HCT116 (cell line): ENCODE data around the gene TUBA8. TPM values are rescaled to one million over a fixed set of nuclear protein-coding genes. Genes with fewer than 3 reads are reported as not detected.

ENCODE experiments used
- ATAC-seq: fragments of 200-7000 bp; cut with Tn5 transposase; 2 replicates; pipeline ENCODE4 v1.9.1; 2020; ENCODE audit warnings: mild to moderate bottlenecking, moderate library complexity
- BruUV-seq: library from RNA; stranded (reverse); fragments of 400-500 nt; replicated peaks from 2 replicates; lab custom pipeline; 2021; lab: Mats Ljungman, UMichigan
- CTCF ChIA-PET: fragments of 300-600 bp; sonication (Branson Sonifier 250); formaldehyde crosslinking; loops from one replicate; lab custom pipeline; 2021; ENCODE audit warnings: antibody characterized with exemption; lab: Charles Lee
- POLR2A ChIA-PET: fragments of 300-600, 350-600 bp; sonication (Branson Sonifier 250); formaldehyde crosslinking; loops from one replicate; lab custom pipeline; 2021; ENCODE audit warnings: antibody characterized with exemption; lab: Charles Lee
- RAD21 ChIA-PET, 2 experiments: fragments of 300-600 bp; sonication (Branson Sonifier 250); formaldehyde crosslinking; loops; one replicate each; lab custom pipeline; 2023; ENCODE audit warnings: low total read pairs in 2 of 2; ENCODE audit not compliant: uncharacterized antibody in 2 of 2, unreplicated experiment in 2 of 2, low non-redundant PET in 1 of 2; lab: Charles Lee
- DNase-seq: peaks from one replicate; pipeline ENCODE4 v3.0.0-alpha.2; 2010; ENCODE audit warnings: low read depth, low spot score
- H2AFZ ChIP-seq: fragments of 200-600 bp; shearing (Covaris generic), sonication (generic); 2 replicates; pipeline ENCODE4 v1.6.1; 2017; ENCODE audit warnings: low read depth, mixed run types, mixed read lengths, antibody characterized with exemption, low read length; ENCODE audit not compliant: poor library complexity, severe bottlenecking
- H3K27ac ChIP-seq: 2 replicates; pipeline ENCODE4 v1.5.1; 2012; ENCODE audit warnings: low read depth, low read length
- H3K27me3 ChIP-seq: fragments of 200-600 bp; sonication (generic); 2 replicates; pipeline ENCODE4 v1.6.1; 2016; ENCODE audit warnings: mixed run types, low read length, mixed read lengths; ENCODE audit not compliant: insufficient read depth
- H3K36me3 ChIP-seq, 2 experiments: fragments of 200-500 bp in 1 of 2; fragments of 200-600 bp in 1 of 2; sonication (Bioruptor generic) in 1 of 2; sonication (generic) in 1 of 2; 2 replicates each; pipeline versions ENCODE4 v1.5.1 to v1.6.1; 2014 to 2016; ENCODE audit warnings: low read length in 2 of 2, inconsistent platforms in 1 of 2, mixed read lengths in 1 of 2, mixed run types in 1 of 2; ENCODE audit not compliant: insufficient read depth in 2 of 2, control insufficient read depth in 1 of 2
- H3K4me1 ChIP-seq, 2 experiments: fragments of 200-600 bp in 1 of 2; sonication (generic) in 1 of 2; 2 replicates each; pipeline versions ENCODE4 v1.5.1 to v1.6.1; 2012 to 2017; ENCODE audit warnings: low read length in 2 of 2, inconsistent platforms in 1 of 2, mild to moderate bottlenecking in 1 of 2, mixed read lengths in 1 of 2, mixed run types in 1 of 2, moderate library complexity in 1 of 2; ENCODE audit not compliant: insufficient read depth in 2 of 2, control insufficient read depth in 1 of 2
- H3K4me2 ChIP-seq: fragments of 200-600 bp; sonication (generic); 2 replicates; pipeline ENCODE4 v1.6.1; 2017; ENCODE audit warnings: mixed run types, low read length, mixed read lengths
- H3K4me3 ChIP-seq, 2 experiments: fragments of 200-600 bp in 1 of 2; sonication (generic) in 1 of 2; replicated peaks in 1 of 2; 2 replicates each; pipeline ENCODE4 v1.5.1; 2011 to 2016; ENCODE audit warnings: low read length in 2 of 2, control low read depth in 1 of 2, low read depth in 1 of 2, mild to moderate bottlenecking in 1 of 2, mixed read lengths in 1 of 2, mixed run types in 1 of 2
- H3K79me2 ChIP-seq: fragments of 200-600 bp; sonication (generic); 2 replicates; pipeline ENCODE4 v1.6.1; 2017; ENCODE audit warnings: mild to moderate bottlenecking, mixed run types, low read length, moderate library complexity, mixed read lengths; ENCODE audit not compliant: insufficient read depth
- H3K9ac ChIP-seq: fragments of 200-600 bp; sonication (generic); 2 replicates; pipeline ENCODE4 v1.6.1; 2016; ENCODE audit warnings: low read length, mixed read lengths
- H3K9me2 ChIP-seq: fragments of 200-600 bp; sonication (generic), shearing (Covaris generic); 2 replicates; pipeline ENCODE4 v1.6.1; 2017; ENCODE audit warnings: mixed run types, mild to moderate bottlenecking, moderate library complexity; ENCODE audit not compliant: insufficient read depth
- H3K9me3 ChIP-seq, 2 experiments: fragments of 200-500 bp in 1 of 2; fragments of 200-600 bp in 1 of 2; sonication (Bioruptor generic) in 1 of 2; sonication (generic) in 1 of 2; 2 replicates each; pipeline ENCODE4 v1.6.1; 2014 to 2017; ENCODE audit warnings: low read length in 2 of 2, mixed read lengths in 2 of 2, inconsistent platforms in 1 of 2, low read depth in 1 of 2, mild to moderate bottlenecking in 1 of 2, mixed run types in 1 of 2, moderate library complexity in 1 of 2; ENCODE audit not compliant: control insufficient read depth in 1 of 2, insufficient read depth in 1 of 2
- H4K20me1 ChIP-seq: fragments of 200-600 bp; sonication (generic), shearing (Covaris generic); 2 replicates; pipeline ENCODE4 v1.6.1; 2017; ENCODE audit warnings: mixed run types, mild to moderate bottlenecking, moderate library complexity; ENCODE audit not compliant: insufficient read depth
- ATF3 ChIP-seq: IDR thresholded peaks from 2 replicates; pipeline ENCODE4 v1.6.1; 2012
- CBX3 ChIP-seq: IDR thresholded peaks from 2 replicates; pipeline ENCODE4 v1.6.1; 2012; ENCODE audit warnings: low read depth
- CEBPB ChIP-seq: IDR thresholded peaks from 2 replicates; pipeline ENCODE4 v1.6.1; 2012; ENCODE audit warnings: low read depth
- CTCF ChIP-seq, 3 experiments: fragments of 200-600 bp in 1 of 3; sonication (generic) in 1 of 3; IDR thresholded peaks in 2 of 3; conservative IDR thresholded peaks in 1 of 3; 2 replicates each; pipeline ENCODE4 v1.5.1; 2012 to 2017; ENCODE audit warnings: low read depth in 2 of 3, low read length in 2 of 3, antibody characterized with exemption in 1 of 3, borderline replicate concordance in 1 of 3, control low read depth in 1 of 3, mild to moderate bottlenecking in 1 of 3, mixed read lengths in 1 of 3, mixed run types in 1 of 3, moderate library complexity in 1 of 3; ENCODE audit not compliant: insufficient read depth in 1 of 3
- ELF1 ChIP-seq: IDR thresholded peaks from 2 replicates; pipeline ENCODE4 v1.6.1; 2012; ENCODE audit warnings: low read depth, borderline replicate concordance
- EZH2 ChIP-seq: fragments of 200-600 bp; sonication (generic); IDR thresholded peaks from 2 replicates; pipeline ENCODE4 v1.6.1; 2017; ENCODE audit warnings: antibody characterized with exemption, mixed run types
- EZH2phosphoT487 ChIP-seq: fragments of 200-600 bp; IDR thresholded peaks from 2 replicates; pipeline ENCODE4 v1.6.1; 2018; ENCODE audit warnings: antibody characterized with exemption, borderline replicate concordance
- FOSL1 ChIP-seq: IDR thresholded peaks from 2 replicates; pipeline ENCODE4 v1.6.1; 2012; ENCODE audit warnings: low read depth
- JUND ChIP-seq: IDR thresholded peaks from 2 replicates; pipeline ENCODE4 v1.6.1; 2012
- MAX ChIP-seq: IDR thresholded peaks from 2 replicates; pipeline ENCODE4 v1.6.1; 2012
- POLR2A ChIP-seq: IDR thresholded peaks from 2 replicates; pipeline ENCODE4 v1.7.0; 2011; ENCODE audit warnings: borderline replicate concordance; ENCODE audit not compliant: insufficient read depth, insufficient read length; ENCODE audit errors: extremely low read depth
- POLR2AphosphoS5 ChIP-seq: IDR thresholded peaks from 2 replicates; pipeline ENCODE4 v1.6.1; 2011; ENCODE audit warnings: mild to moderate bottlenecking, low read depth, low read length, moderate library complexity
- REST ChIP-seq: IDR thresholded peaks from 2 replicates; pipeline ENCODE4 v1.6.1; 2012; ENCODE audit warnings: low read depth
- SIN3A ChIP-seq: IDR thresholded peaks from 2 replicates; pipeline ENCODE4 v1.6.1; 2012; ENCODE audit warnings: low read depth
- SP1 ChIP-seq: IDR thresholded peaks from 2 replicates; pipeline ENCODE4 v1.6.1; 2012; ENCODE audit warnings: low read depth
- SRF ChIP-seq: IDR thresholded peaks from 2 replicates; pipeline ENCODE4 v1.6.1; 2012; ENCODE audit warnings: low read depth
- TCF7L2 ChIP-seq: IDR thresholded peaks from 2 replicates; pipeline ENCODE4 v1.7.0; 2011; ENCODE audit warnings: borderline replicate concordance, inconsistent platforms; ENCODE audit not compliant: insufficient read depth, insufficient read length; ENCODE audit errors: extremely low read depth
- YY1 ChIP-seq: IDR thresholded peaks from 2 replicates; pipeline ENCODE4 v1.6.1; 2011; ENCODE audit warnings: low read length, low read depth, moderate library complexity, mild to moderate bottlenecking; ENCODE audit not compliant: insufficient replicate concordance; ENCODE audit errors: extremely low read depth
- ZBTB33 ChIP-seq: IDR thresholded peaks from 2 replicates; pipeline ENCODE4 v1.6.1; 2011; ENCODE audit warnings: mild to moderate bottlenecking, low read length, moderate library complexity; ENCODE audit not compliant: insufficient replicate concordance; ENCODE audit errors: extremely low read depth
- intact Hi-C: fragments of 100-400 bp; cut with micrococcal nuclease; formaldehyde crosslinking; loops from 2 replicates; pipeline ENCODE4 v1.10.0; 2022
- total RNA-seq: library from RNA; stranded (reverse); gene quantifications from one replicate; pipeline ENCODE4 v1.2.1, GENCODE V29; 2021; ENCODE audit not compliant: unreplicated experiment

TUBA8 gene
- total RNA-seq, 1 experiment from 2014 or later = 2.3 TPM

GRCh38 chr22:18075101-18075719, 35.4 kb upstream of the TUBA8 start:
- peaks cover 0 to 3% of the 10 kb centered on the region in 2 experiments; a peak in 2 of 4 replicates for H3K36me3 ChIP-seq
- no peaks in the 10 kb centered on the region for H4K20me1 ChIP-seq
- DNase-seq (no peak), ATAC-seq (no peak)
- no peak overlapping the region for H3K4me3 ChIP-seq
- POLR2A ChIA-PET = interaction anchor here (0.9 to 1.3 kb wide), 2 partner anchors 13 to 246 kb away, joined by 3 read pairs; no protein-coding TSS in a partner anchor
- no peak for TF ChIP-seq POLR2A
- no peak for TF ChIP-seq TCF7L2
- TF ChIP-seq YY1 = no peak
- no peak for TF ChIP-seq EZH2
- no peak for TF ChIP-seq SP1
- no peak for TF ChIP-seq SIN3A
- TF ChIP-seq SRF = no peak
- no peak for TF ChIP-seq MAX
- no peak for TF ChIP-seq ATF3
- TF ChIP-seq CEBPB = no peak
- no peak for TF ChIP-seq JUND
- TF ChIP-seq REST = no peak
- TF ChIP-seq FOSL1 = no peak
- no peak for TF ChIP-seq EZH2phosphoT487
- TF ChIP-seq POLR2AphosphoS5 = no peak
- no peak for TF ChIP-seq CTCF (IDR thresholded peaks at IDR 0.05 in 2 of 3, conservative IDR thresholded peaks at IDR 0.05 in 1 of 3; ENCODE audit: borderline replicate concordance in 1 of 3, insufficient read depth in 1 of 3, low read depth in 2 of 3, low read length in 2 of 3)
- no peak for TF ChIP-seq ELF1
- no peak for TF ChIP-seq CBX3
- no peak for TF ChIP-seq ZBTB33
- no peak overlapping the region for H2AFZ ChIP-seq
- peaks cover 22% of the 10 kb centered on the region for H3K79me2 ChIP-seq
- no peak overlapping the region for H3K9ac ChIP-seq
- H3K27ac ChIP-seq = no peak overlapping the region
- no peaks in the 10 kb centered on the region; the same call in 1 of the 2 replicates for H3K27me3 ChIP-seq
- H3K4me1 ChIP-seq = peaks cover 14 to 23% of the 10 kb centered on the region in 2 experiments
- no TSS peak for BruUV-seq
- RAD21 ChIA-PET = interaction anchor here (1.2 to 1.6 kb wide), 5 partner anchors 10 to 290 kb away, joined by 3 to 12 read pairs (median 3); no protein-coding TSS in a partner anchor
- CTCF ChIA-PET = interaction anchor here (0.8 to 4.1 kb wide), 24 partner anchors 9 to 1001 kb away, joined by 3 to 121 read pairs (median 4); partner anchors contain the start of genes MICAL3 and USP18
- H3K9me3 ChIP-seq = no peaks in the 10 kb centered on the region
- intact Hi-C loops = no loop called here
- no peaks in the 10 kb centered on the region for H3K9me2 ChIP-seq
- no peak overlapping the region for H3K4me2 ChIP-seq
